WERI-Rb-1 (cell line): Measurements from ENCODE around the gene ZNF407.

Source experiments
- DNase-seq: peaks from one replicate; pipeline ENCODE4 v3.0.0-alpha.2; 2020
- H3K27ac ChIP-seq: fragments of 250-450 bp; sonication (Bioruptor Pico); 2 replicates; pipeline ENCODE4 v1.5.1; 2020; ENCODE audit warnings: mild to moderate bottlenecking, moderate library complexity
- H3K27me3 ChIP-seq: fragments of 250-450 bp; sonication (Bioruptor Pico); 2 replicates; pipeline ENCODE4 v1.5.1; 2021; ENCODE audit warnings: mild to moderate bottlenecking, low read depth, moderate library complexity; ENCODE audit not compliant: insufficient read depth, severe bottlenecking
- H3K36me3 ChIP-seq: fragments of 250-450 bp; sonication (Bioruptor Pico); 2 replicates; pipeline ENCODE4 v1.5.1; 2020; ENCODE audit warnings: mild to moderate bottlenecking, moderate library complexity
- H3K4me3 ChIP-seq: 2 replicates; pipeline ENCODE4 v1.5.1; 2011; ENCODE audit warnings: low read depth, mild to moderate bottlenecking, control low read depth, low read length
- H3K9me3 ChIP-seq: fragments of 250-450 bp; sonication (Bioruptor Pico); 2 replicates; pipeline ENCODE4 v1.5.1; 2021; ENCODE audit warnings: mild to moderate bottlenecking, moderate library complexity; ENCODE audit not compliant: severe bottlenecking
- CTCF ChIP-seq: IDR thresholded peaks from 2 replicates; pipeline ENCODE4 v1.5.1; 2011; ENCODE audit warnings: low read depth, mild to moderate bottlenecking, control low read depth, inconsistent platforms, low read length

The ZNF407 gene

GRCh38 chr18:74709452-74709851, 111.8 kb downstream of the ZNF407 start:
- Histone ChIP-seq H3K27me3 (no peaks in the 10 kb centered on the region), H3K36me3 (no peaks in the 10 kb centered on the region), H3K4me3 (no peak overlapping the region), H3K27ac (no peak overlapping the region), H3K9me3 (no peaks in the 10 kb centered on the region)
- DNase-seq: no peak
- no peak for TF ChIP-seq CTCF

- no peaks in the 10 kb centered on the region for H3K9me3 ChIP-seq
- TF ChIP-seq CTCF: no peak
- H3K27me3 ChIP-seq: no peaks in the 10 kb centered on the region
- H3K27ac ChIP-seq: no peak overlapping the region
- H3K36me3 ChIP-seq: no peaks in the 10 kb centered on the region
- DNase-seq: no peak
- H3K4me3 ChIP-seq: no peak overlapping the region
Observed at GRCh38 chr18:74714120-74714519, 116.5 kb downstream of the ZNF407 start.

GRCh38 chr18:74714791-74715190, 117.1 kb downstream of the ZNF407 start:
- Histone ChIP-seq H3K9me3 (no peaks in the 10 kb centered on the region), H3K36me3 (no peaks in the 10 kb centered on the region), H3K27ac (no peak overlapping the region), H3K27me3 (no peaks in the 10 kb centered on the region), H3K4me3 (no peak overlapping the region)
- no peak for DNase-seq
- no peak for TF ChIP-seq CTCF

GRCh38 chr18:74715306-74715705, 117.6 kb downstream of the ZNF407 start:
- TF ChIP-seq CTCF: no peak
- Histone ChIP-seq H3K9me3 (no peaks in the 10 kb centered on the region), H3K27me3 (no peaks in the 10 kb centered on the region), H3K4me3 (no peak overlapping the region), H3K36me3 (no peaks in the 10 kb centered on the region), H3K27ac (no peak overlapping the region)
- no peak for DNase-seq

- TF ChIP-seq CTCF: no peak
- Histone ChIP-seq H3K9me3 (no peaks in the 10 kb centered on the region), H3K36me3 (no peaks in the 10 kb centered on the region), H3K27ac (no peak overlapping the region), H3K4me3 (no peak overlapping the region), H3K27me3 (no peaks in the 10 kb centered on the region)
- DNase-seq: no peak
Observed at GRCh38 chr18:74715865-74716712, 118.4 kb downstream of the ZNF407 start.

- TF ChIP-seq CTCF: no peak
- no peaks in the 10 kb centered on the region for H3K9me3 ChIP-seq
- no peak overlapping the region for H3K4me3 ChIP-seq
- no peak overlapping the region for H3K27ac ChIP-seq
- no peak for DNase-seq
- H3K36me3 ChIP-seq: no peaks in the 10 kb centered on the region
- no peaks in the 10 kb centered on the region for H3K27me3 ChIP-seq
Observed at GRCh38 chr18:74718312-74718711, 120.6 kb downstream of the ZNF407 start.
